ENCODE results near the gene PRKACA.
A peak's percentile ranks its signal among the peaks of the same experiment; 100 is the strongest.
"Not testable (repeated sequence)": the region's sequence is repeated elsewhere in the genome, so short reads cannot be mapped to it uniquely, and the experiment has no call there.

The PRKACA gene

DNA sequence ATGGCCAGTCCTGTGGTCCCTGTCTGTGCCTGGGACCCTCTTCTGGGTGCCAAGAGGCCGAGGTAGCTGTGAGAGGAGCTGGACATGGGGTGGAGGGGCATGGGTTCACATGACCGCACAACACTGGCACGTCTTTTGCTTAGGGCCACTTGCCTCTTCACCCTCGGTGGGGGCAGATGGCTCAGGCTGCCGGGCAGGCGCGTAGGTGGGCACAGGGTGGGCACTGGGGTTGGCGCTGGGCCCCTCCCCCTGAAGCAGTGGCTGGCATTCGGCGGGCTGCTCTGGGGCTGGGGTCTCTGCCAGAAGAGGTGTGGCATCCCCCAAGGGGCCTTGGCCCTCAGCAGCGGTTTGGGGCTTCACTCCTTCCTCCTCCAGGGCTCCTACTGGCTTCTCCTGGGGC, 64.1 kb downstream of the PRKACA start:
- FAIRE-seq: no peak

GRCh38 chr19:14053032-14053431, 64.5 kb downstream of the PRKACA start:
- no peak for DNase-seq (ENCODE audit: extremely low spot score, insufficient read length, low read depth)
- no peak for FAIRE-seq

More for the DNA sequence above, 64.1 kb downstream of the PRKACA start:
- no peak for DNase-seq (ENCODE audit: extremely low spot score, insufficient read length, low read depth)

GRCh38 chr19:14052470-14052869, 65.1 kb downstream of the PRKACA start:
- no peak for FAIRE-seq
- no peak for DNase-seq (ENCODE audit: extremely low spot score, insufficient read length, low read depth)

DNA sequence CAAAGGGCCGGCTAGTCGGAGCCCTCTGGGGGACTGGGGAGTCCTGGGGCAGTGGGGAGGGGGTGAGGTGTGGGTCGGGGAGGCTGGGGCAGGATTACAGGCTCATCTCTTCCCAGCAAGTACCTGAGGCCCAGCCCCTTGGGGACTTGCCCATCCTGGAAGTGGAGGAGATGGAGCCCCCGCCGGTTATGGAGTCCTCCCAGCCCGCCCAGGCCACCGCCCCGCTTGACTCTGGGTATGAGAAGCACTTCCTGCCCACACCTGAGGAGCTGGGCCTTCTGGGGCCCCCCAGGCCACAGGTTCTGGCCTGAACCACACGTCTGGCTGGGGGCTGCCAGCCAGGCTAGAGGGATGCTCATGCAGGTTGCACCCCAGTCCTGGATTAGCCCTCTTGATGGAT, 65.6 kb downstream of the PRKACA start:
- FAIRE-seq (no peak), DNase-seq (ENCODE audit: extremely low spot score, insufficient read length, low read depth) (no peak)

GRCh38 chr19:14050961-14051360, 66.6 kb downstream of the PRKACA start:
- not testable (repeated sequence) for DNase-seq (ENCODE audit: extremely low spot score, insufficient read length, low read depth); FAIRE-seq

DNA sequence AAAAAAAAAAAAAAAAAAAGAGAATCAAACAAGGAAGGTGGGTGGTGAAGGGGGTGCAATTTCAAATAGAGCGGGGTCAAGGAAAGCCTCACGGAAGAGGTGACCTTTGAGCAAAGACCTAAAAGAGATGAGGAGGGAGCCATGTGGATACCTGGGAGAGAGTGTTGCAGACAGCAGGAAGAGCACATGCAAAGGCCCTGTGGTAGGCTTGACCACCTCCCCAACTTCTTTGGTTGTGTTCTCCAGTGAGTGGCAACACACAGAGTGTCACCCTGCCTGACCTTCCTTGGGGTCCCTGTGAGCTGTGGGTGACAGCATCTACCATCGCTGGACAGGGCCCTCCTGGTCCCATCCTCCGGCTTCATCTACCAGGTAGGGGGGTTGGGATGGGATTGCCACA, 67.0 kb downstream of the PRKACA start:
- no peak for DNase-seq (ENCODE audit: extremely low spot score, insufficient read length, low read depth)
- FAIRE-seq: no peak

- FAIRE-seq: peak; percentile 64
Measured at GRCh38 chr19:14048443-14049153, 69.0 kb downstream of the PRKACA start.

GRCh38 chr19:14047866-14048265, 69.7 kb downstream of the PRKACA start:
- FAIRE-seq; DNase-seq (ENCODE audit: extremely low spot score, insufficient read length, low read depth): not testable (repeated sequence)

More at GRCh38 chr19:14048443-14049153, 69.0 kb downstream of the PRKACA start:
- DNase-seq (ENCODE audit: extremely low spot score, insufficient read length, low read depth): peak; percentile 47

- DNase-seq (ENCODE audit: extremely low spot score, insufficient read length, low read depth) (peak; percentile 44), FAIRE-seq (peak; percentile 86)
Measured at GRCh38 chr19:14042659-14043608, 74.6 kb downstream of the PRKACA start.
